GM18951 (cell line): ENCODE data around the gene ZKSCAN5.
"Not testable (repeated sequence)": the region's sequence is repeated elsewhere in the genome, so short reads cannot be mapped to it uniquely, and the experiment has no call there.

Experiments used
- POLR2A ChIP-seq: IDR thresholded peaks from 4 replicates; pipeline ENCODE4 v1.6.1; 2011; ENCODE audit warnings: mild to moderate bottlenecking; ENCODE audit not compliant: insufficient read length, insufficient read depth; ENCODE audit errors: extremely low read depth
- in situ Hi-C: fragments of 300-500 bp; cut with MboI; formaldehyde crosslinking; loops from one replicate; pipeline ENCODE4 v1.12.0; 2022; ENCODE audit warnings: low sequenced_read_pairs, mixed read lengths, inconsistent platforms; ENCODE audit not compliant: unreplicated experiment

ZKSCAN5 gene

DNA sequence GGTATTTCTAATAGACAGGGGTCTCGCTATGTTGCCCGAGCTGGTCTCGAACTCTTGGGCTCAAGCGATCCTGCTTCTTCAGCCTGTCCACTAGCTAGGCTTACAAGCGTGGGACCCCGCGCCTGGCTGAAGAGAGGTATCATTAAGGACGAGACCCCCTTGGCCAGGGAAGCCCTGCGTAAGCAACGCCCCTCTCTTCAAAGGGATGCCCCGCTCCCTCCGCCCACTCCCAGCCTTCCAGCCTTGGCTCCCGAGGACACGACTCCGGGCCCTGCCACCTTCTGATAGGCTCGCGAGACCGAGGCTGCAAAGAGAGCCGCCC, 220 bp upstream of the ZKSCAN5 start:
- in situ Hi-C loops, result no loop called here
- TF ChIP-seq POLR2A, result peak; percentile 10

DNA sequence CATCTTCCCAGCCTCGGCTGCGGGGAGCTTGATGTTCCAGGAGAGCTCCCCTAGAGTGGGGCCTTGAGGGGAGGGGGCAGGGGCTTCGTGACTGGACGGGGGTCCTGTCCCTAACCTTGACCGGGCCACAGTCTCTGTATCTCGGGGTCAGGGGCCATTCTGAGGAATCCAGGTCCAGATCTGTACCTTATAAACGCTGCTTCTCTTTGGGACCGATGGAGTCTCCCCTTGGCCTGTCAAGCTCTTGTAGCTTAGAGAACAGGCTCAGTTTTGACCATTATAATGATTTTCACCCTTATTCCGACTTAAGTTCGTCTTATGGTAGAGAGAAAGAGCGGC, 831 bp downstream of the ZKSCAN5 start:
- no peak for TF ChIP-seq POLR2A
- in situ Hi-C loops, result no loop called here

DNA sequence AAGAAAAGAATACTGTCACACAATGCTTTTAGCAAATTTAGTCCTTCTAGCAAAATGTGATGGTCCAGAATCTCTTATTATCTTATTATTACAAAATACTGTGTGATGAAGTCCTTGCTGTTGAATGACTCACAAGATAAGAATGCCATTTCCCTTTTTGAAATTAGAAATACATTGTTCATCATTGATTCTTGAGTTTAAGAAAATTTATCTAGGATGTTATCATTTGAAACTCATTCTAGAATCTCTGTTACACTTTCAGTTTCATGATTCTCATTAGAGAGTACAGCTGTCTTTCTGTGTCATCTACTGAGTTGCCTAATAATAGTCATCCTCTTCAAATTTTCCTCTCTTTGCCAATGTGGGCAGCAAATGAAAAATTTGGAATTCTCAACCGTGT, 9.6 kb downstream of the ZKSCAN5 start:
- in situ Hi-C loops, result no loop called here
- no peak for TF ChIP-seq POLR2A

DNA sequence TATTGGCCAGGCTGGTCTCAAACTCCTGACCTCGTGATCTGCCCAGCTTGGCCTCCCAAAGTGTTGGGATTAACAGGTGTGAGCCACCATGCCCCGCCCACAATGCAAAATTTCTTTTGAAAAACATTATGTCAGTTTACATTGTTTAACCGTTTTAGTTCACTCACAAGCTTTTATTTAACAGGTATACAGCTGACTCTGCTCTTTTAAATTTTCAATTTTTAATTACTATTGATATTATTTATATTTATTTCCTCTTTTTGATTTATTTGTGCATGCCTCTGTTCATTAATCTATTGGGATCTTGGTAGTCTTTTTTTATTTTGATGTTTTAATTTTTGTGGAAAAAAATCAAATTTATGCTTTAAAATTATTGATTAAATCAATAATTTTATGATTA, 16.9 kb downstream of the ZKSCAN5 start:
- TF ChIP-seq POLR2A, result no peak

DNA sequence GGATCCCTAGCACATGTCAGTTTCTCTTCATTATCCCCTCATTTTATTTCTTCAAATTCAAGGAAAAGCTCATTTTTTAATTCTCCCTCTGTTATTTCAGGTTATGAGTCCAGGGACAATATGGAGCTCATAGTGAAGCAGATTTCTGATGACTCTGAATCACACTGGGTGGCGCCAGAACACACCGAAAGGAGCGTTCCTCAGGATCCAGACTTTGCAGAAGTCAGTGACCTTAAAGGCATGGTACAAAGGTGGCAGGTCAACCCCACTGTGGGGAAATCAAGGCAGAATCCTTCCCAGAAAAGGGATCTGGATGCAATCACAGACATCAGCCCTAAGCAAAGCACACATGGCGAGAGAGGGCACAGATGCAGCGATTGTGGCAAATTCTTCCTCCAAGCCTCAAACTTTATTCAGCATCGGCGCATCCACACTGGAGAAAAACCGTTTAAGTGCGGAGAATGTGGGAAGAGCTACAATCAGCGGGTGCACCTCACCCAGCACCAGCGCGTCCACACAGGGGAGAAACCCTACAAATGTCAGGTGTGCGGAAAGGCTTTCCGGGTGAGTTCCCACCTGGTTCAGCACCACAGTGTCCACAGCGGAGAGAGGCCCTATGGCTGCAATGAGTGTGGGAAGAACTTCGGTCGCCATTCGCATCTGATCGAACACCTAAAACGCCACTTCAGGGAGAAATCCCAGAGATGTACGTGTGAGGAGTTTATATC, 21.4 kb downstream of the ZKSCAN5 start:
- in situ Hi-C loops, result no loop called here
- TF ChIP-seq POLR2A, result no peak

More for the DNA sequence above, 16.9 kb downstream of the ZKSCAN5 start:
- in situ Hi-C loops, result no loop called here

DNA sequence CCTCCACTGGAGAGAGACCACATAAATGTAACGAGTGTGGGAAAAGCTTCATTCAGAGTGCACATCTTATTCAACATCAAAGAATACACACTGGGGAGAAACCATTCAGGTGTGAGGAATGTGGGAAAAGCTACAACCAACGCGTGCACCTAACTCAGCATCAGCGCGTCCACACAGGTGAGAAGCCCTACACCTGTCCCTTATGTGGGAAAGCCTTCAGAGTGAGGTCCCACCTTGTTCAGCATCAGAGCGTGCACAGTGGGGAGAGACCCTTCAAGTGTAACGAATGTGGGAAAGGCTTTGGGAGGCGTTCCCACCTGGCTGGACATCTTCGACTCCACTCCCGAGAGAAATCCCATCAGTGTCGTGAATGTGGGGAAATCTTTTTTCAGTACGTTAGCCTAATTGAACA, 26.9 kb downstream of the ZKSCAN5 start:
- TF ChIP-seq POLR2A, result no peak
- in situ Hi-C loops, result no loop called here

DNA sequence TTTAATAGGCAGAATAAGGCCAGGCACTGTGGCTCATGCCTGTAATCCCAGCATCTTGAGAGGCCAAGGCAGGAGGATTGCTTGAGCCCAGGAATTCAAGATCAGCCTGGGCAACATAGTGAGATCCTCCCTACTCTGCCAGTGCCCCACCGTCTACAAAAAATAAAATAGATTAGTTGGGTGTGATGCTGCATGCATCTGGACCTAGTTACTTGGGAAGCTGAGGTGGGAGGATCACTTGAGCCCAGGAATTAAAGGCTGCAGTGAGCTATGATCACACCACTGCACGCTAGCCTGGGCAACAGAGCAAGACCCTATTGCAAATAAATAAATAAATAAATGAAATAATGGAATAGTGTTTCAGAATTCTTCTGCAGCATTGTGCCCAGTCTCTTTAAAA, 31.2 kb downstream of the ZKSCAN5 start:
- in situ Hi-C loops, result no loop called here
- no peak for TF ChIP-seq POLR2A

DNA sequence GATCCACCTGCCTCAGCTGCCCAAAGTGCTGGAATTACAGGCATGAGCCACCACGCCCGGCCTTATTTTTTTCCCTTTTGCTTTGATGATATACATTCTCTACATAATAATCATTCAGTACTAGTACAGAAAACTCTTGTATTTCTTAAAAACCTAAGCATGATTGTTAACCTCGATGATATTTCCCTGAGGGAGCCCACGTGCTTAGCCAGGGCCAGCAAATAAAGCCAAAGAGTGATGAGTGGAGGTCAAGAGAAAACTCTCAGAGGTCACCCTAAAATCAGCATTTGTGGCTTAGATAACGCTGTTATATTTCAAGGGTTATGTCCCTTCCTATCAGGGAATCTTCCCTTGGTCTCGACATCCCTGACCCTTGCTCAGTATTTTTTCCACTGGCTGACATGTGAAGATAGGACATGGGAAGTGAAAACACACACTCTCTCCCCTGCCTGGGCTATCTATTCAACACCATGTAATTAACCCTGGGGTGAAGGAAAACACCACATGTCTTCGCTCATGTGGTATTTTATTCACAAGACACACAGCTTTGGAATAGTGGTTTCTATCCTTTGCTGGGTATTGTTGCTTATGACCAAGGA, 34.9 kb downstream of the ZKSCAN5 start:
- in situ Hi-C loops, result no loop called here

DNA sequence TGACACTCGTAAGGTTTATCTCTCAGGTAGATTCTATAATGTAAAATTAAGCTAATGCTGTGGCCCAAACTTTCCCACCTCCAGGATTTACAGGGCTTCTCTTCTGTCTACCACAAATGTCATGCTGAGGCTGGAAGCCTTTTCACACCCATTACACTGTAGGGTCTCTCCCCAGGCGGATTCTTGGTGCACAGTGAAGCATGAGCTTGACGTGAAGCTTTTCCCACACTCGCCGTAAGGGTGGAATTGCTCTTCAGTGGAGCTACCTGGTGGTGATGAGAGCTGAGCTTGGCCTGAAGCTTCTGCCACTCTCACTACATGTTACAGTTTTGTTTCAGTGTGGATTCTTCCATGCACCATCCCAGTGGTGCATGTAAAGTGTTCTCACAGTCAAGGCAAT, 36.1 kb downstream of the ZKSCAN5 start:
- no peak for TF ChIP-seq POLR2A
- in situ Hi-C loops, result no loop called here

More for the DNA sequence above, 34.9 kb downstream of the ZKSCAN5 start:
- no peak for TF ChIP-seq POLR2A

DNA sequence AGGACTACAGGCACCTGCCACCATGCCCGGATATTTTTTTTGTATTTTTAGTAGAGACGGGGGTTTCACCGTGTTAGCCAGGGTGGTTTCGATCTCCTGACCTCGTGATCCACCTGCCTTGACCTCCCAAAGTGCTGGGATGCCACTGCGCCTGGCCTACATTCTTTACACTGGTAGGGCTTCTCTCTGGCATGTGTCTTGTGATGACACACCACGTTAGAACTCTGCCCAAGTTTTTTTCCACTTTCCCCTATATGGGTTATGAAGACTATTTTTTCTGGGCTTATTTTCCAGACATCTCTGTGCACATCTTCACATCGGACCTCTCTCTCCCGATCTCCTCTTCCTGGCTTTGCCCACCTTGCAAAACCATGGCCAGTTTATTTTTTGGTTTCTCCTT, 36.8 kb downstream of the ZKSCAN5 start:
- in situ Hi-C loops, result no loop called here
- no peak for TF ChIP-seq POLR2A

DNA sequence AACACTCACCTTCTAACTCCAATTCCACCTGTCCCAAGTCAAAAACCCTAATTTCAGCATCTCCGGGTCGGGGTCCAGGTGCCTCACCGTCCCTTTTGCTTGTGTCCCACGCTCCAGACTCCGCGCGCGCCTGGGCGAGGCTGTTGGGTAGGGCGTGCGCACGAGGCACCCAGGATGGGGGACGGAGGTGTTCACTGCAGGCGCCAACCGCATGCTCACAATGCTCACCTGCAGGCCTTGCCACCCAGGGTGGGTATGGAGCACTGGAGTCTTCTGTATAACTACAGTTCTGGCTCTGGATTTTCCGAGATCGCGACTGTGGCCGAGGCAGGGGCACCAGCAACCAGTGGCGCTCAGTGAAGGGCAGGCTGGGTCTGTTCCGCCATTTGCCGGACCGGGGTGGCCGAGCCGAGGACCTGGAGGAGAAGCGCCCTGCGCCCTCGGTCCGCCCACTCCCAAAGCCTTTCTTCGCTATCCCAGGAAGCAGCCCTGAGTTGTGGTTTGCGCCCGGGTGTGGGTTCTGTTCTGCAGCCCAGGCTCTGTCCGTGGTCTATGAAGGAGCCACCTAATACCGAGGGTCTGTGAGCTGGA, 38.7 kb downstream of the ZKSCAN5 start:
- no peak for TF ChIP-seq POLR2A
- in situ Hi-C loops, result no loop called here

DNA sequence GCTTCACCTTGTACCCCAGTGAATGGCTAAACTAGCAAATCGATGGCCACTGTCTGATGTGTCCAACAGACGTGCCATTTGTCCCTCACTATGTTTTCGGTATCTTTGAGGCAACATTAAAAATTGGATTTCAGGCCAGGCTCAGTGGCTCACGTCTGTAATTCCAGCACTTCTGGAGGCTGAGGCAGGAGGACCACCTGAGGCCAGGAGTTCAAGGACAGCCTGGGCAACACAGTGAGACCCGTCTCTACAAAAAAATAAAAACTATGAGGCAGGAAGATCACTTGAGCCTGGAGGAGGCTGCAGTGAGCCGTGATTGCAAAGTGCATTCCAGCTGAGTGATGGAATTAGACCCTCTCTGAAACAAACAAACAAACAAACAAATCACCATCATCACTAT, 39.5 kb downstream of the ZKSCAN5 start:
- in situ Hi-C loops, result no loop called here
- TF ChIP-seq POLR2A, result no peak

DNA sequence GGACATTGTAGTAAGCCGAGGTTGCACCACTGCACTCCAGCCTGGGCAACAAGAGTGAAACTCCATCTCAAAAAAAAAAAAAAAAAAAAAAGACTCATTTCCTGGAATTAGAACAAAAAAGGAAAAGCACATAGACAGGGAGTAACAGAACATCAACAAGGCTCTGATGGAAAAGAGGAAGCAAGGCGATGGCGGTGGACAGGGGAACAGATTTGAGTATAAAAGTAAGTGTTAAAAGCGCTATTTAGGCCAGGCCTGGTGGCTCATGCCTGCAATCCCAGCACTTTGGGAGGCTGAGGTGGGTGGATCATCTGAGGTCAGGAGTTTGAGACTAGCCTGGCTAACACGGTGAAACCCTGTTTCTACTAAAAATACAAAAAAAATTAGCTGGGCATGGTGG, 40.8 kb downstream of the ZKSCAN5 start:
- in situ Hi-C loops, result not testable (repeated sequence)

DNA sequence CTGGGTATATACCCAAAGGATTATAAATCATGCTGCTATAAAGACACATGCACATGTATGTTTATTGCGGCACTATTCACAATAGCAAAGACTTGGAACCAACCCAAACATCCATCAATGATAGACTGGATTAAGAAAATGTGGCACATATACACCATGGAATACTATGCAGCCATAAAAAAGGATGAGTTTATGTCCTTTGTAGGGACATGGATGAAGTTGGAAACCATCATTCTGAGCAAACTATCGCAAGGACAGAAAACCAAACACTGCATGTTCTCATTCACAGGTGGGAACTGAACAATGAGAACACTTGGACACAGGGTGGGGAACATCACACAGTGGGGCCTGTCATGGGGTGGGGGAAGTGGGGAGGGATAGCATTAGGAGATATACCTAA, 45.1 kb downstream of the ZKSCAN5 start:
- in situ Hi-C loops, result not testable (repeated sequence)
